ENCODE results near the gene MISP. TPM values are rescaled to one million over a fixed set of nuclear protein-coding genes. Genes with fewer than 3 reads are reported as not detected.

MISP gene
- total and polyA plus RNA-seq, 2 of the 13 experiments (the other 11 are each of a cell fraction or from before 2014, with no cell fraction given), result 0.67 to 1.3 TPM

GRCh38 chr19:718991-719512 lies 31.9 kb upstream of the MISP start (continued):
- TF ChIP-seq ZNF687 (CRISPR knock-in tag; IDR thresholded peaks at IDR 0.05) (peak; percentile 94), ZNF207 (IDR thresholded peaks at IDR 0.05; ENCODE audit: borderline replicate concordance) (no peak), TAF15 (IDR thresholded peaks at IDR 0.05; ENCODE audit: low read depth, low read length, poor library complexity, severe bottlenecking) (no peak), MTA1 (CRISPR knock-in tag; IDR thresholded peaks at IDR 0.05; ENCODE audit: borderline replicate concordance) (peak; percentile 45; the same call in 1 of the 2 replicates), ARHGAP35 (CRISPR knock-in tag; IDR thresholded peaks at IDR 0.05; ENCODE audit: borderline replicate concordance) (peak; percentile 37; the same call in 1 of the 2 replicates), TBX2 (CRISPR knock-in tag; IDR thresholded peaks at IDR 0.05; ENCODE audit: borderline replicate concordance) (peak; percentile 75; the same call in 1 of the 2 replicates), ZMYM3 (CRISPR knock-in tag; IDR thresholded peaks at IDR 0.05) (peak; percentile 27; the same call in 1 of the 2 replicates), SP4 (CRISPR knock-in tag; IDR thresholded peaks at IDR 0.05) (no peak), ZNF775 (CRISPR knock-in tag; IDR thresholded peaks at IDR 0.05; ENCODE audit: borderline replicate concordance) (no peak), THAP11 (CRISPR knock-in tag; IDR thresholded peaks at IDR 0.05) (peak; percentile 43; the same call in 1 of the 2 replicates), ZNF430 (CRISPR knock-in tag; IDR thresholded peaks at IDR 0.05) (0 out of 2 replicates have a peak, but pooled peaks have one; percentile 46), RXRA (CRISPR knock-in tag; IDR thresholded peaks at IDR 0.05) (peak; percentile 86), ZBTB46 (CRISPR knock-in tag; IDR thresholded peaks at IDR 0.05; ENCODE audit: borderline replicate concordance) (no peak), TOPORS (CRISPR knock-in tag; IDR thresholded peaks at IDR 0.05) (0 out of 2 replicates have a peak, but pooled peaks have one; percentile 30), RELA (CRISPR knock-in tag; IDR thresholded peaks at IDR 0.05) (no peak), ESRRA (CRISPR knock-in tag; IDR thresholded peaks at IDR 0.05; ENCODE audit: low read depth) (peak; percentile 82; the same call in 1 of the 2 replicates), ATF4 (CRISPR knock-in tag; IDR thresholded peaks at IDR 0.05) (no peak), SPEN (CRISPR knock-in tag; IDR thresholded peaks at IDR 0.05; ENCODE audit: low read depth) (peak; percentile 59), NFKB2 (CRISPR knock-in tag; IDR thresholded peaks at IDR 0.05; ENCODE audit: borderline replicate concordance) (0 out of 2 replicates have a peak, but pooled peaks have one; percentile 40), ZFP91 (CRISPR knock-in tag; IDR thresholded peaks at IDR 0.05; ENCODE audit: borderline replicate concordance) (peak; percentile 34; the same call in 1 of the 2 replicates)

All from HepG2 (cell line).